Coronary artery (tissue), 2 donors: ENCODE data around the gene COL18A1.
A peak's percentile ranks its signal among the peaks of the same experiment; 100 is the strongest.
"Not testable (repeated sequence)": the region's sequence is repeated elsewhere in the genome, so short reads cannot be mapped to it uniquely, and the experiment has no call there.

Experiments
- DNase-seq: peaks from one replicate; pipeline ENCODE4 v3.0.0-alpha.2; 2017; ENCODE audit warnings: low spot score
- H3K27ac ChIP-seq, 2 donors: fragments of 200-600 bp; sonication (generic); one replicate each; pipeline ENCODE4 v1.5.1; 2016 to 2019
- H3K4me3 ChIP-seq: fragments of 200-600 bp; sonication (generic); 2 replicates; pipeline ENCODE4 v1.5.1; 2016; ENCODE audit warnings: mild to moderate bottlenecking, moderate library complexity
- CTCF ChIP-seq: fragments of 200-600 bp; sonication (generic); IDR thresholded peaks from one replicate; pipeline ENCODE4 v1.5.1; 2019; ENCODE audit warnings: antibody characterized with exemption

Gene COL18A1

GRCh38 chr21:45499970-45500577, 95.1 kb downstream of the COL18A1 start:
- TF ChIP-seq CTCF = no peak
- DNase-seq = no peak
- H3K27ac ChIP-seq = peak overlapping the region in 1 of 2 donors; percentile 7
- H3K4me3 ChIP-seq = no peak overlapping the region

- DNase-seq, H3K4me3 ChIP-seq, H3K27ac ChIP-seq: not testable (repeated sequence)
Measured at GRCh38 chr21:45501081-45502005, 96.4 kb downstream of the COL18A1 start.

- no peak for TF ChIP-seq CTCF
- Histone ChIP-seq H3K4me3 (no peak overlapping the region), H3K27ac (no peak overlapping the region)
- DNase-seq = no peak
Measured at GRCh38 chr21:45502006-45502345, 97.0 kb downstream of the COL18A1 start.

- Histone ChIP-seq H3K27ac (no peak overlapping the region), H3K4me3 (no peak overlapping the region)
- TF ChIP-seq CTCF = no peak
- DNase-seq = no peak
Measured at GRCh38 chr21:45502600-45502999, 97.6 kb downstream of the COL18A1 start.

- DNase-seq, H3K4me3 ChIP-seq: not testable (repeated sequence)
Measured at GRCh38 chr21:45503226-45503625, 98.3 kb downstream of the COL18A1 start.

GRCh38 chr21:45504021-45504515, 99.1 kb downstream of the COL18A1 start:
- no peak overlapping the region for H3K4me3 ChIP-seq
- no peak for DNase-seq
- no peak for TF ChIP-seq CTCF
- H3K27ac ChIP-seq = no peak overlapping the region

More at GRCh38 chr21:45503226-45503625, 98.3 kb downstream of the COL18A1 start:
- H3K27ac ChIP-seq = not testable (repeated sequence)

GRCh38 chr21:45504516-45505415, 99.8 kb downstream of the COL18A1 start:
- DNase-seq = no peak
- no peak overlapping the region for H3K4me3 ChIP-seq

More at GRCh38 chr21:45504516-45505415, 99.8 kb downstream of the COL18A1 start:
- TF ChIP-seq CTCF = no peak
- H3K27ac ChIP-seq = no peak overlapping the region
